ENCODE data around the gene NXPH4.
A peak's percentile ranks its signal among the peaks of the same experiment; 100 is the strongest.

NXPH4 gene

DNA sequence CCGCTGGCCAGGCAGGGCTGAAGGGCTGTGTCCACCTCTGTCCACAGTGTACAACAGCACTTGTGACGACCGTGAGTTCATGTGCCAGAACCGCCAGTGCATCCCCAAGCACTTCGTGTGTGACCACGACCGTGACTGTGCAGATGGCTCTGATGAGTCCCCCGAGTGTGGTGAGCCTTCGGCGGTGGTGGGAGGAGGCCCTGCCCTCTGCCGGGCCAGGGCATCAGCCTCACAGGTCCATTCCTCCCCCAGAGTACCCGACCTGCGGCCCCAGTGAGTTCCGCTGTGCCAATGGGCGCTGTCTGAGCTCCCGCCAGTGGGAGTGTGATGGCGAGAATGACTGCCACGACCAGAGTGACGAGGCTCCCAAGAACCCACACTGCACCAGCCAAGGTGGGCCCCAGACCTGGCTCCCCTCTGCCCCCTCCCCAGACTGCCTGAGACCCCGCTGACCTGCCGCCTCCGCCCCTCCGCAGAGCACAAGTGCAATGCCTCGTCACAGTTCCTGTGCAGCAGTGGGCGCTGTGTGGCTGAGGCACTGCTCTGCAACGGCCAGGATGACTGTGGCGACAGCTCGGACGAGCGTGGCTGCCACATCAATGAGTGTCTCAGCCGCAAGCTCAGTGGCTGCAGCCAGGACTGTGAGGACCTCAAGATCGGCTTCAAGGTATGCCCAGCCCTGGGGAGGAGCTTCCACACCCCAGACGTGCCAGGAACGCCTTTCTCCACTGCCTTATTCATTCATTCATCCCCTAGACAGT is 20.8 kb upstream of the NXPH4 start:
- no peak overlapping the region for H3K4me3 ChIP-seq (ENCODE audit: control insufficient read depth, low read depth, low read length)
- DNase-seq (ENCODE audit: low read depth): no peak
- TF ChIP-seq, protein P1, sequence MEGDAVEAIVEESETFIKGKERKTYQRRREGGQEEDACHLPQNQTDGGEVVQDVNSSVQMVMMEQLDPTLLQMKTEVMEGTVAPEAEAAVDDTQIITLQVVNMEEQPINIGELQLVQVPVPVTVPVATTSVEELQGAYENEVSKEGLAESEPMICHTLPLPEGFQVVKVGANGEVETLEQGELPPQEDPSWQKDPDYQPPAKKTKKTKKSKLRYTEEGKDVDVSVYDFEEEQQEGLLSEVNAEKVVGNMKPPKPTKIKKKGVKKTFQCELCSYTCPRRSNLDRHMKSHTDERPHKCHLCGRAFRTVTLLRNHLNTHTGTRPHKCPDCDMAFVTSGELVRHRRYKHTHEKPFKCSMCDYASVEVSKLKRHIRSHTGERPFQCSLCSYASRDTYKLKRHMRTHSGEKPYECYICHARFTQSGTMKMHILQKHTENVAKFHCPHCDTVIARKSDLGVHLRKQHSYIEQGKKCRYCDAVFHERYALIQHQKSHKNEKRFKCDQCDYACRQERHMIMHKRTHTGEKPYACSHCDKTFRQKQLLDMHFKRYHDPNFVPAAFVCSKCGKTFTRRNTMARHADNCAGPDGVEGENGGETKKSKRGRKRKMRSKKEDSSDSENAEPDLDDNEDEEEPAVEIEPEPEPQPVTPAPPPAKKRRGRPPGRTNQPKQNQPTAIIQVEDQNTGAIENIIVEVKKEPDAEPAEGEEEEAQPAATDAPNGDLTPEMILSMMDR (conservative IDR thresholded peaks at IDR 0.05; ENCODE audit: control insufficient read depth, insufficient read depth, low read depth, low read length): no peak

DNA sequence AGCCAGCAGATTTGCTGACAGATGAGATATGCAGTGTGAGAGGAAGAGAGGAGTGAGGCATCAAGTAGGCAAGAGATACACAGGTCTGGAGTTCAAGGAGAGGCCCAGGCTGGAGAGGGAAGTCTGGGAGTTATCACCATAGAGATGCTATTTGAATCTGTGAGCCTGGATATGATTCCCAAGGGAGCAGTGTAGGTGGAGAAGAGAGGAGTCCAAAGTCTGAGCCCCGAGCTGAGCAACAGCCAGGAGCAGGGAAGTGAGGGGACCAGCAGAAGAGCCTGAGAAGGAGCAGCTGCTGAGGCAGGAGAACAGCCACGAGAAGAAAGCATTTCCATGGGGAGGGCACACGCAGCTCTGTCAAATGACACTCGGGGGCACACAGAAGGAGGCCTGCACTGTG is 20.2 kb upstream of the NXPH4 start:
- no peak overlapping the region for H3K4me3 ChIP-seq (ENCODE audit: control insufficient read depth, low read depth, low read length)
- TF ChIP-seq, protein P1 (conservative IDR thresholded peaks at IDR 0.05; ENCODE audit: control insufficient read depth, insufficient read depth, low read depth, low read length): no peak
- DNase-seq (ENCODE audit: low read depth): peak; percentile 33

DNA sequence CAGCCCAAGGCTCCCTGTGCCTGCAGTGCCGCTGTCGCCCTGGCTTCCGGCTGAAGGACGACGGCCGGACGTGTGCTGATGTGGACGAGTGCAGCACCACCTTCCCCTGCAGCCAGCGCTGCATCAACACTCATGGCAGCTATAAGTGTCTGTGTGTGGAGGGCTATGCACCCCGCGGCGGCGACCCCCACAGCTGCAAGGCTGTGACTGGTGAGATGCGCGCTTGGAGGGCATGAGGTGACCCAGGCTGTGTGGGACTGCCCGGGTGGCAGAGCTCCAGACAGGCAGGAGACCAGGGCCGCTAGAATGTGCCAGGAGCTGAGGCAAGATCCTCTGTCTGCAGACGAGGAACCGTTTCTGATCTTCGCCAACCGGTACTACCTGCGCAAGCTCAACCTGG is 19.6 kb upstream of the NXPH4 start:
- no peak for DNase-seq (ENCODE audit: low read depth)
- TF ChIP-seq, protein P1 (conservative IDR thresholded peaks at IDR 0.05; ENCODE audit: control insufficient read depth, insufficient read depth, low read depth, low read length): no peak
- H3K4me3 ChIP-seq (ENCODE audit: control insufficient read depth, low read depth, low read length): no peak overlapping the region

DNA sequence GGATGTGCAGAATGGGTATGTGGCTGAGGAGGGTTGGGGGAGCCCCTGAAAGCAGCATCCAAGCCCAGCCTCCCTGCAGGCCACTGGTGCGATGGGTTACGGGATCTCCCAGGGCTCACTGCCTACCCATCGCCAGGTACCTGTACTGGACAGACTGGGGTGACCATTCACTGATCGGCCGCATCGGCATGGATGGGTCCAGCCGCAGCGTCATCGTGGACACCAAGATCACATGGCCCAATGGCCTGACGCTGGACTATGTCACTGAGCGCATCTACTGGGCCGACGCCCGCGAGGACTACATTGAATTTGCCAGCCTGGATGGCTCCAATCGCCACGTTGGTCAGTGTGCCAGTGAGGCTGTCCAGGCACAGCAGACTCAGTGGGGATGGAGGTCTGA is 18.3 kb upstream of the NXPH4 start:
- DNase-seq (ENCODE audit: low read depth): no peak
- TF ChIP-seq, protein P1 (conservative IDR thresholded peaks at IDR 0.05; ENCODE audit: control insufficient read depth, insufficient read depth, low read depth, low read length): no peak
- H3K4me3 ChIP-seq (ENCODE audit: control insufficient read depth, low read depth, low read length): no peak overlapping the region

DNA sequence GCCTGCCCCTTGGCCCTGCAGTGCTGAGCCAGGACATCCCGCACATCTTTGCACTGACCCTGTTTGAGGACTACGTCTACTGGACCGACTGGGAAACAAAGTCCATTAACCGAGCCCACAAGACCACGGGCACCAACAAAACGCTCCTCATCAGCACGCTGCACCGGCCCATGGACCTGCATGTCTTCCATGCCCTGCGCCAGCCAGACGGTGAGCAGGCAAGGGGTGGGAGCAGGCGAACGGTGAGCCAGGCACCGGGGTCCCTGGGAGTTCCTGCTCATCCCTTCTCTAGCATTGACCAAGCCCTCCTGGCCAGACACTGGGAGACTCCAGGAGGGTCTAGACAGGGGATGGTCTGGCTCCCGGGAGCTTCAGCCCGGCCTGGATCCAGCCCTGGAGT is 17.4 kb upstream of the NXPH4 start:
- no peak for DNase-seq (ENCODE audit: low read depth)
- H3K4me3 ChIP-seq (ENCODE audit: control insufficient read depth, low read depth, low read length): no peak overlapping the region
- TF ChIP-seq, protein P1 (conservative IDR thresholded peaks at IDR 0.05; ENCODE audit: control insufficient read depth, insufficient read depth, low read depth, low read length): no peak

DNA sequence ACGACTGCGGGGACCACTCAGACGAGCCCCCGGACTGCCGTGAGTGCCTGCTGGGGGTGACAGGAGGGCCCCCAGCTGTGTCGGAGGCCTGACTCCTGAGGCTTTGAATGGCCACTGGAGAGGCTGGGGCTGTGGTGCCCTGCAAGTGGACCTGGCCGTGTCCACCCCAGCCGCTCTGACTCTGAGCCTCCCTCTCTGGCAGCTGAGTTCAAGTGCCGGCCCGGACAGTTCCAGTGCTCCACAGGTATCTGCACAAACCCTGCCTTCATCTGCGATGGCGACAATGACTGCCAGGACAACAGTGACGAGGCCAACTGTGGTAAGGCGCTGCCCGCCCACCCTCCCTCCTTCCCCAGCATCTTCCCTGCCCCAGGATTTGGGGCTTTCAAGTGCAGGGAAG is 16.1 kb upstream of the NXPH4 start:
- TF ChIP-seq, protein P1 (conservative IDR thresholded peaks at IDR 0.05; ENCODE audit: control insufficient read depth, insufficient read depth, low read depth, low read length): no peak
- no peak for DNase-seq (ENCODE audit: low read depth)
- no peak overlapping the region for H3K4me3 ChIP-seq (ENCODE audit: control insufficient read depth, low read depth, low read length)
